HG02588 (cell line): ENCODE results near the gene PITPNB.

ENCODE experiments used
- ATAC-seq: cut with Tn5 transposase; IDR thresholded peaks from one replicate; pipeline ENCODE4 v1.9.1; 2021; ENCODE audit warnings: mild to moderate bottlenecking, moderate library complexity; ENCODE audit not compliant: unreplicated experiment

PITPNB gene

GRCh38 chr22:27881421-27881820 lies 37.6 kb downstream of the PITPNB start:
- no peak for ATAC-seq

GRCh38 chr22:27880778-27881394 lies 38.2 kb downstream of the PITPNB start:
- ATAC-seq: no peak

GRCh38 chr22:27879923-27880322 lies 39.1 kb downstream of the PITPNB start:
- no peak for ATAC-seq

- no peak for ATAC-seq
Observed at GRCh38 chr22:27878541-27878940, 40.5 kb downstream of the PITPNB start.

DNA sequence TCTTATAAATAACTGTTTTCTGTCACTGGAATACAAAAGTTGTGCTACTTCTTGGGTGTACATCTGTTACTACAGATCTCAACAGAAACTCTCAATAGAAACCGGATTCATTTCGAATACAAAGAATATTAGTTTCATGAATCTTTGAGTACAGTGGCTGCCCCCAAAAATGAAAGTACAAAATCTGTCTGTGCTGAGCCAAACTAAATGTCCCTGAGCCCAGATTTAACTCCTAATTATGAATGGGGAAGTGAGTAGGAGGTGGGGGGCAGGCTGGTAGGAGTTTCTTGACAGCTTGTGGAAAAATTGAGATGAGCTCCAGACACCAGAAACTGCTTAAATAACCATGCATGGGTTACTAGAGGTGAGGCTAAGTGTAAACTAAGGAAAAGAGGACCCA lies 41.6 kb downstream of the PITPNB start:
- ATAC-seq: no peak

DNA sequence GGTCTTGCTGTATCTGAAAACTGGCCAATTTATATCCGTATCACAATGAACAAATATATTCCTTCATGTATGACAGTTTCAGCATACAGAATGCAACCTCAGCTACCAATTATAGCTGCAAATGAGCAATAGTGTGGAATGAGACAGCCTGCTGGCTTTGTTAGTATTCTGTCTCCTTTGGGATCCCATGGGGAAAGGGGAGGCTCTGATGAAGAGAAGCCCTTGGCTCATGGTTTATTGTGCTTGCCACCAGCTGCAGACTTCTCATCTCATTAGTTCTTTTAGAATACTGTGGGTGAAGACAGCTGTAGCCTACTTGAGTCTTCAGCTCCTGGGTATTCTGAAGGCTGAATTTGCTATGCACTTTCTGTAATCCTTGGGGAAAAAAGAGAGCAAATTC lies 42.4 kb downstream of the PITPNB start:
- ATAC-seq: no peak

DNA sequence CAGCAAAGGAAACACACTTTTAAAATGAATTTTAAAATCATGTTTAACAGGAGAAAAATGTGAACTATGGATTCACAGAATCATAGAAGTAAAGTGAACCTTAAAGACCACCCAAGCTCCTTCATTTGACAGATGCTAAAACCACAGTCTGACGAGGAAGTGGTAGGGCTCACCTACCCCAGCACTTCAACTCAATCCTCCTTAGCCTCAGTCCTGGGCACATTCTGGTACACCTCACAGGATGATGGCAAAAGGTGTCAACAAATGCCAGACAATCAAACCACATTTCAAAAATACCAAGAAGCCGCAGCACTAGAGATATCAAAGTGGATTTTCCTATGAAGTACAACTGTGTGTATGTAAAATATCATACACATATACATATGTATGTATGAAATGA lies 43.1 kb downstream of the PITPNB start:
- no peak for ATAC-seq

DNA sequence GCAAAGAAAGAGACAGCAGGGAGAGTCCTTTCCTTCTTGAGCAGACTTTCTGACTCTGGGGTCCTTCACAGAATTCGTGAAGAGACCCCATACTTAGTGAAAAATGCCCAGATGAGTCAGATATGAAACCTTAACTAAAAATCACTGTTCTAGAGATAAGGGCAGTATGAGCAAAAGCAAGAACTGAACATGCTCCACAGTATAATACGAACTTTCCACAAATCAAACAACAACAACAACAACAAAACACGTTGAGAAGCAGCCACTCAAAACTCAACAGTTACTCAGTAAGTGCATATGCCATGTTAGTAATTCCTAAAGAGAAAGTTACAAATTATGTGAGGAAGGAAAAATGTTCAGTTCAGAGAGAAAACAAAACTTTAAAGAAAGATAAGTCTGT lies 44.3 kb downstream of the PITPNB start:
- ATAC-seq: no peak

- ATAC-seq: no peak
Observed at GRCh38 chr22:27874185-27874584, 44.9 kb downstream of the PITPNB start.

- no peak for ATAC-seq
Observed at GRCh38 chr22:27873472-27873871, 45.6 kb downstream of the PITPNB start.

- ATAC-seq: no peak
Observed at GRCh38 chr22:27872488-27872887, 46.6 kb downstream of the PITPNB start.

- ATAC-seq: no peak
Observed at GRCh38 chr22:27871306-27872014, 47.6 kb downstream of the PITPNB start.

DNA sequence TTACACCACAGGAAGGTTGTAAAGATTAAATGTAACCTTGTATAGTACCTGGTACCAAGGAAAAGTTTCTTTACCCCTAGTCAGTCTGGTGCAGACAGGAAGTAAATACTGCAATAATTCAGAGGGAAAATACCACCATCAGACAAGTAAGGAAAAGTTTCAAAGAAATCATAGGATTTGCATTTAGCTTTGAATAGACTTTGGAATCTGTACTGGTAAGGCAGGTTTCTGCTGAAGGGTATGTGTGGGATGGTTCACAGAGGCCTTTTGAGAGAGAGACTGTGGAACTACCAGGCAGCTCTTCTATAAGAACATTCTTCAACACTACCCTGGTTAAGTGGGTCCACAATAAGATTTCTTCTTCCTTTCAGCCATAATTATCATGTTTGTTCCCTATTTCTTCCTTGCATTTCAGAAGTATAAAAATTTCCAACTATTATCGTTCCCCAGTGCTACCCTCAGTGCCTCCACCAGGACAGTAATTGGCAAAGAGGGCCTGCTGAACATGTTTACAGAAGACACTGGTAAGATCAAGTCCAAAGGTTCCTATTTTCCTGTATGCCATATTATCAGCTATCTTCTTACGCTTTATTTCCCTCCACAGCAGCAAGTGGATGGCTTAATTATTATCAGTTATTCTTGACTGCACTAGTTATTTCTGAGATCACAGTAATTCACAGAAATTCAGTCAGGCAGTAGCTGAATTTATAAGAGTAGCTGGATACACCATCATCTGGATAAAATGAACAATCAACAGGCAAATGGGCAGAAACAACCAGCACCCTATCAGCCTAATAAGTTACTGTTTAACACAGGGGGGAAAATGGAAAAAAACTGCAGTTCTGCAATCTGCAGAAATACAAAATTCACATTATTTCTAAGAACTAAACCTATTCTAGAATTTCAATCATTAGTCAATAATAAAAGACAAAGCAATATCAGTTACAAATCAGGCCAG lies 48.5 kb downstream of the PITPNB start:
- no peak for ATAC-seq

DNA sequence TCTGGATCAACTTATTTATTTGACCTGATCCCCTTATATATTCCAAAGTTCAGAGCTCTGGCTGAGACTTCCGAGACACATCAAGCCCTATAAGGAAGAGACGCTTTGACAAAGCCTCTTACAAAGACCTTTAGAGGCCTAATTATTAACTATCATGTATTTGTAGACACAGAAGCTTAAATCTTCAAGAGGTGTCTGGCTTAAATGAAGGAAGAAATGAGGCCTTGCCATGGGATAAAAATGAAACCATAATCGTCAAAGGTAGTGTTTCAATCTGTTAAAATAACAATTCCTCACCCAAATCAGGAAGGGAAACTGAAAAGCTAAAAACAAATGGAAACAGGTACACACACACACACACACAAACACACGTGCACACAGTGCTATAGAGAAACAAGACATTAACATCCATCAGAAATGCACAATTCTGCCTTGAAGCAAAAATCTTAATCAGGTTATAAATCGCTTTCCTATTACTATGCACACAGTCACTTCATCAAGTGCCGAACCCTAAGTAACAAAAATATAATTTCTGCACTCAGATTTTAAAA lies 50.2 kb downstream of the PITPNB start:
- no peak for ATAC-seq

- ATAC-seq: no peak
Observed at GRCh38 chr22:27867953-27868731, 50.9 kb downstream of the PITPNB start.

- ATAC-seq: no peak
Observed at GRCh38 chr22:27867085-27867952, 51.7 kb downstream of the PITPNB start.

DNA sequence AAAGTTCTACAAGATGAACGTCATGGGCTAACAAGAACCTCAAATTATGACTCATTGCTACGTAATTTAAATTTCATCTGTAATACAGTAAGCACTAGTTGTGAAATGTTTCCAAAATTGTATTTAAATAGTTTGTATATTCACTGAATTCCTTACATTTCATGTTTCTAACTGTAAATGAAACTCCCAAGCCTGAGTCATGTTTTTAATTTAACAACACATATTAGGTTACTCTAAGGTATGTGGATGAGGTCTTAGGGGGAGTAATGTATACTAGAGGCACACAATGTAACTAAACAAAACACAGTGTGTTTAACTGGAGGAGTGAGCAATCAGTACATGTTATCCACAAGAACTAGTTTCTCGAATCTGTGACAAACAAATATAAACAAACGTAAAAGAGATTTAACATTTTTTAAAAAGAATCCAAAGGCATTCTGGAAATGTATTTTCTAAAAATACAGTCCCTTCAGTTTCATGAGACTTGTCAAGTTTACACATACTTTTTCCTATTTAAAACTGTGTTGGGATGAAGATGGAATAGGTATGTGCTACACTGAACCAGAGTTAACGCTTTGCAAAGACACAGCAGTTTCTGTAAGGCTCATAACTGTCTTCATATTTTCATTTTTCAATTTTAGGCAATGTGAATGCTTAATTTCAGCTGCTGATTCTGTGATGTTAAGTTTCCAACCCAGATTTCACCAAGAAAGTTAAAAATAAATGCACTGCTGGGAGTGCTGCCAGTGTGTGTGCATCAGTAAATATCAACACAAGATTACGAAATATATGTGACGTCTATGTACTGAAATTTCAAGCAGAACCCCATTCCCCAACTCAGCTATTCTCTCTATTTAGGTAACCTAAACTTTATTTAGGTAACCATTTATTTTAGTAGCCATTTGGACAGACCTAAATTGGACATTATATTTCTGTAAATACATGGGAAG lies 52.6 kb downstream of the PITPNB start:
- no peak for ATAC-seq

GRCh38 chr22:27865496-27865895 lies 53.6 kb downstream of the PITPNB start:
- ATAC-seq: no peak

DNA sequence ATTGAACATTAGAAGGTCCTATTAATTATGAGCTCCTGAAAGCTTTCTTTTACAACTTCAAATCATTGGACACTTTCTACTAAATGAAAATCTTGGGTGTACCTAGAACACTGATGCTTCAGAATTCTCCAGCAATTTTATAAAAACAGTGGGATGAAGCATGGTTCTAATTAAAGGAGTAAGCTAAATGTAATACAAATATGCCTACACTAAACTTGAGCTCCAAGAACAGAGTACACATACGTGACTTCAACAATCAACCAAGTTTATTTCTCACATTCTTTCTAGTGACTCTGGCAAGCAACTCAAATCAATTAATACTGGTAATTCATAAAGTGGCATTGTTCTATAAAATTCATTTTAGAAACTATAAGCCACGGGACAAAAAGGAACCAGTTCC lies 55.5 kb downstream of the PITPNB start:
- ATAC-seq: no peak
